Esophagus (tissue), 2 donors: ENCODE data around the gene LGALS7B. TPM values are rescaled to one million over a fixed set of nuclear protein-coding genes. Genes with fewer than 3 reads are reported as not detected.
"Not testable (repeated sequence)": the region's sequence is repeated elsewhere in the genome, so short reads cannot be mapped to it uniquely, and the experiment has no call there.

Experiments
- H3K27ac ChIP-seq, 2 donors: one replicate each; pipeline ENCODE4 v1.5.1; 2013; ENCODE audit warnings: low read depth in 2 of 2, mild to moderate bottlenecking in 2 of 2, inconsistent platforms in 1 of 2, low read length in 1 of 2, moderate library complexity in 1 of 2
- H3K27me3 ChIP-seq, 2 donors: one replicate each; pipeline ENCODE4 v1.6.1; 2013; ENCODE audit warnings: low read length in 2 of 2, control low read depth in 1 of 2, mild to moderate bottlenecking in 1 of 2; ENCODE audit not compliant: insufficient read depth in 2 of 2, control insufficient read depth in 1 of 2
- H3K36me3 ChIP-seq, 2 donors: one replicate each; pipeline ENCODE4 v1.6.1; 2013; ENCODE audit warnings: low read length in 1 of 2; ENCODE audit not compliant: control insufficient read depth in 2 of 2, insufficient read depth in 2 of 2
- H3K4me1 ChIP-seq, 2 donors: one replicate each; pipeline ENCODE4 v1.6.1; 2013; ENCODE audit warnings: low read length in 1 of 2; ENCODE audit not compliant: control insufficient read depth in 2 of 2, insufficient read depth in 2 of 2
- H3K4me3 ChIP-seq, 2 donors: one replicate each; pipeline ENCODE4 v1.5.1; 2013; ENCODE audit warnings: low read length in 2 of 2, mild to moderate bottlenecking in 2 of 2, low read depth in 1 of 2, moderate library complexity in 1 of 2
- H3K9me3 ChIP-seq, 2 donors: one replicate each; pipeline ENCODE4 v1.6.1; 2013; ENCODE audit warnings: mild to moderate bottlenecking in 2 of 2, low read depth in 1 of 2, low read length in 1 of 2, moderate library complexity in 1 of 2; ENCODE audit not compliant: control insufficient read depth in 2 of 2, insufficient read depth in 1 of 2
- WGBS, 2 donors: extraction: QIAGEN DNeasy Blood & Tissue Kit; methylation state at CpG; one replicate each; pipeline ENCODE4 v1.1.7; 2013; 5-methylcytosine and 5-hydroxymethylcytosine counted together
- polyA plus RNA-seq, 2 donors: library from polyadenylated mRNA; stranded (reverse); fragments of 200-250 nt; gene quantifications; one replicate each; pipeline ENCODE4 v1.2.3, GENCODE V29; 2013
- donor health status: healthy with polysubstance abuse.
- donor health status: Bipolar disorder and iron deficiency.

The LGALS7B gene
- polyA plus RNA-seq, 2 donors: 3,260 to 6,105 TPM

DNA sequence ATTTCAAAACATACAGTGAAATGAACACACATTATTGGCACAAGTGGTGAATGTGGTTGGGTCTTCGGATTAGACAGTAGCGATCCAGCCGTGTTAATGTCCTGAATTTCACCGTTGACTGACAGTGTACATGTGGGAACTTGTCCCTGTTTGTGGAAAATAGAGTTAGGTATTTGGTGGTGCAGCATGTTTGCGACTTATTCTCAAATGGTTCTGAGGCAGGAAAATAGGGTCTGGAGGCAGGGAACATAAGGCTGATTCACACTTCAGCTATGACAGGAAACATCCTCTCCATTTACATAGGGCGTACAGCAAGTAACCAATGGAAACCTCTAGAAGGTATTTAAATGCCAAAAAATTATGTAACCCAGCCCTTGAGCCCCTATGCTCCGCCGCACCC lies 4.2 kb downstream of the LGALS7B start:
- WGBS, 2 donors: 46 to 52% methylated on average over 8 of the region's 8 CpGs
- Histone ChIP-seq H3K27me3 (no peaks in the 10 kb centered on the region), H3K4me3 (no peak overlapping the region), H3K36me3 (no peaks in the 10 kb centered on the region), H3K27ac (peak overlapping the region; percentile 91), H3K9me3 (no peaks in the 10 kb centered on the region), H3K4me1 (peaks cover 3 to 9% of the 10 kb centered on the region in 2 donors)

DNA sequence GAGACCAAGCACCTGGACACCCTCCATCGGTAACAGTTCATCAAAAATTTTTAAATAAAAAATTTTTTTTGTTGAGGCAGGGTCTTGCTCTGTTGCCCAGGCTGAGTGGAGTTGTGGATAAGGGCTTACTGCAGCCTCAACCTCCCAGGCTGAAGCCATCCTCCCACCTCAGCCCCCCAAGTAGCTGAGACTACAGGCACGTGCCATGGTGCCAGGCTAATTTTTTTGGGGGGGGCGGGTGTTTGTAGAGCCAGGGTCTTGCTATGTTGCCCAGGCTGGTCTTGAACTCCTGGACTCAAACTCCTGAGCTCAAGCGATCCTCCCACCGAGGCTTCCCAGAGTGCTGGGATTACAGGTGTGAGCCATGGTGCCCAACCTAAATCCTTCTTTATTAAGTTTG lies 4.7 kb downstream of the LGALS7B start:
- 72 to 73% methylated on average over 5 of the region's 5 CpGs for WGBS, 2 donors
- H3K9me3 ChIP-seq: no peaks in the 10 kb centered on the region
- no peaks in the 10 kb centered on the region for H3K27me3 ChIP-seq
- H3K4me3 ChIP-seq: no peak overlapping the region
- H3K36me3 ChIP-seq: no peaks in the 10 kb centered on the region
- H3K27ac ChIP-seq: peak overlapping the region; percentile 36 to 91
- peaks cover 0 to 7% of the 10 kb centered on the region in 2 donors for H3K4me1 ChIP-seq

DNA sequence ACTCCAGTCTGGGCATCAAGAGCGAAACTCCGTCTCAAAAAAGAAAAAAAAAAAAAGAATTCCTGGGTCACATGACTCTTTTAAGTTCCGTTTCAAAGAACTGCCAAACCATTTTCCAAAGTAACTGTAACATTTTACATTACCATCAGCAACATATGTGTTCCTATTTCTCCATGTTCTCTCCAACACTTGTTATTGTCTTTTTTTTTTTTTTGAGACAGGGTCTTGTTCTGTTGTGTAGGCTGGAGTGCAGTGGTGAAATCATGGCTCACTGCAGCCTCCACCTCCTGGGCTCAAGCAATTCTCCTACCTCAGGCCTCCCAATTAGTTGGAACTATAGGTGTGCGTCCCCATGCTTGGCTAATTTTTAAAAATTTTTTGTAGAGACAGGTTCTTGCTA lies 6.5 kb downstream of the LGALS7B start:
- WGBS, 2 donors: 86 to 87% methylated on average over 4 of the region's 4 CpGs

DNA sequence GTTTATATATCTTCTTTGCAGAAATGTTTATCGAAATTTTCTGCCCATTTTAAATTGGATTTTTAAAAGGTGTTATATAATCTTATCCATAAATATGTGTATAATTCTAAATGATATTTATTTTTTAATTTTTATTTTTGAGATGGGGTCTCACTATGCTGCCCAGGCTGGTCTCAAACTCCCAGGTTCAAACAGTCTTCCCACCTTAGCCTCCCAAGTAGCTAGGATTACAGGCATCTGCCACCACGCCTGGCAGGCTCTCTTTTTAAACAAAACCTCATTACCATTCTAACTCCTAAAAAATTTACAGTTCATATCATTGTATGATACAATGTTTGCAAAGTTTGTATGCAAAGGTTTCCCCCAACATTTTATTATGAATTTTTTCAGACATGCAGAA lies 7.2 kb downstream of the LGALS7B start:
- H3K27ac ChIP-seq: no peak overlapping the region
- no peaks in the 10 kb centered on the region for H3K27me3 ChIP-seq
- H3K4me1 ChIP-seq: peaks cover 0 to 9% of the 10 kb centered on the region in 2 donors
- no peaks in the 10 kb centered on the region for H3K36me3 ChIP-seq
- H3K9me3 ChIP-seq: no peaks in the 10 kb centered on the region
- 75 to 76% methylated on average over 2 of the region's 2 CpGs for WGBS, 2 donors
- H3K4me3 ChIP-seq: no peak overlapping the region

More for the DNA sequence above, 6.5 kb downstream of the LGALS7B start:
- Histone ChIP-seq H3K36me3 (no peaks in the 10 kb centered on the region), H3K9me3 (no peaks in the 10 kb centered on the region), H3K27ac (no peak overlapping the region), H3K4me3 (no peak overlapping the region), H3K27me3 (no peaks in the 10 kb centered on the region), H3K4me1 (peaks cover 0 to 9% of the 10 kb centered on the region in 2 donors)

DNA sequence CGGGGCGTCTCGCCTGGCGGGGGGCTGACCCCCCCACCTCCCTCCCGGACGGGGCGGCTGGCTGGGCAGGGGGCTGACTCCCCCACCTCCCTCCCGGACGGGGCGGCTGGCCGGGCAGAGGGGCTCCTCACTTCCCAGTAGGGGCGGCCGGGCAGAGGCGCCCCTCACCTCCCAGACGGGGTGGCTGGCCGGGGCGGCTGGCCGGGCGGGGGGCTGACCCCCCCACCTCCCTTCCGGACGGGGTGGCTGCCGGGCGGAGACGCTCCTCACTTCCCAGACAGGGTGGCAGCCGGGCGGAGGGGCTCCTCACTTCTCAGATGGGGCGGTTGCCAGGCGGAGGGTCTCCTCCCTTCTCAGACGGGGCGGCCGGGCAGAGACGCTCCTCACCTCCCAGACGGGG lies 8.8 kb downstream of the LGALS7B start:
- not testable (repeated sequence) for H3K27me3 ChIP-seq, H3K36me3 ChIP-seq, H3K4me1 ChIP-seq, H3K27ac ChIP-seq, H3K4me3 ChIP-seq, H3K9me3 ChIP-seq
- WGBS, 2 donors: 65 to 84% methylated on average over 6 to 31 of the region's 33 CpGs

DNA sequence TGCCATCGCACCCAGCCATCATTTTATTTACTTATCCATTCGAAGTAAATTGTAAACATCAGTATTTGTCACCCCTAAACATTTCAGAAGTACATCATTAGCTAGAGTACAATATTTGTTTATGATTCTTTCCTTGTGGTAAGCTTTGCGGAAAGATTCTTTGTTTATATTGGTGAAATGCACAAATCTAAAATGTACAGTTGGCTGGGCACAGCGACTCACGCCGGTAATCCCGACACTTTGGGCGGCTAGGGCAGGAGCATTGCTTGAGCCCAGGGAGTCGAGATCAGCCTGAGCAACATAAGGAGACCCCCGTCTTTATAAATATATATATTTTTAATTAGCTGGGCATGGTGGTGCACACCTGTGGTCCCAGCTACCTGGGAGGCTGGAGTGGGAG lies 10.1 kb downstream of the LGALS7B start:
- WGBS, 2 donors: 56 to 69% methylated on average over 10 of the region's 10 CpGs
- H3K4me3 ChIP-seq: no peak overlapping the region
- peaks cover 0 to 2% of the 10 kb centered on the region in 2 donors for H3K4me1 ChIP-seq
- no peaks in the 10 kb centered on the region for H3K27me3 ChIP-seq
- no peaks in the 10 kb centered on the region for H3K9me3 ChIP-seq
- peak overlapping the region; percentile 70 to 81 for H3K27ac ChIP-seq
- no peaks in the 10 kb centered on the region for H3K36me3 ChIP-seq

DNA sequence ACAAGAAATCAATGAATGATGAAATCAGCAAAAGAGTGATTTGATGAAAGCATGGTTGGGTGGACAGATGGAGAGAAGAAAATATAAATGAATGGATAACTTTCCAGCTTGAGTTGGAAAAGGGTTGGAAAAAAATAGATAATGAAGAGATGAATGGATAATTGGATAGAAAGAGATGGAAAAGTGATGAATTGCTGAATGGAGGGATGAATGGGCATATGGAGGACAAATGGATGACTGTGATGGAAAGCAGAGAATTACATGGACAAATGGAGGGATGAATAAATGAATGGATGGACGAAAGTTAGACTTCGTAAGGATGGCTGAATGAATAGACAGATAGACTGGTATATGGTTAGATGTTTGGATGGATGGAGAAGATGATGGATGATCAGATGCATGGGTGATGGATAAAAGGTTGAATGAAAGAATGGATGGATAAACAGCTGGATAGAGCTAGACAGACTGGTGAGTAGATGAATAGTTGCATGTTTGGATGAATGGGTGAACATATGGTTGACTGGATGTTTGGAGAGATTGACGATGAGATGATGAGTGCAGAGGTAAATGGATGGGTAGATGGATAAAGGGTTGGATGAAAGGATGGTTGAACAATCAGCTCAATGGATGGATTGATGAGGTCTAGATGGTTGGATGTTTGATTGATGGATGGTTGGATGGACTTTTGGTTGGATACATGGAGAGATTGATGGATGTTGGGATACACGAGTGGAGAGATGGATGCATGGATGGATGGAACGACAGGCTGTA lies 11.8 kb downstream of the LGALS7B start:
- 92 to 96% methylated on average over 5 of the region's 5 CpGs for WGBS, 2 donors

DNA sequence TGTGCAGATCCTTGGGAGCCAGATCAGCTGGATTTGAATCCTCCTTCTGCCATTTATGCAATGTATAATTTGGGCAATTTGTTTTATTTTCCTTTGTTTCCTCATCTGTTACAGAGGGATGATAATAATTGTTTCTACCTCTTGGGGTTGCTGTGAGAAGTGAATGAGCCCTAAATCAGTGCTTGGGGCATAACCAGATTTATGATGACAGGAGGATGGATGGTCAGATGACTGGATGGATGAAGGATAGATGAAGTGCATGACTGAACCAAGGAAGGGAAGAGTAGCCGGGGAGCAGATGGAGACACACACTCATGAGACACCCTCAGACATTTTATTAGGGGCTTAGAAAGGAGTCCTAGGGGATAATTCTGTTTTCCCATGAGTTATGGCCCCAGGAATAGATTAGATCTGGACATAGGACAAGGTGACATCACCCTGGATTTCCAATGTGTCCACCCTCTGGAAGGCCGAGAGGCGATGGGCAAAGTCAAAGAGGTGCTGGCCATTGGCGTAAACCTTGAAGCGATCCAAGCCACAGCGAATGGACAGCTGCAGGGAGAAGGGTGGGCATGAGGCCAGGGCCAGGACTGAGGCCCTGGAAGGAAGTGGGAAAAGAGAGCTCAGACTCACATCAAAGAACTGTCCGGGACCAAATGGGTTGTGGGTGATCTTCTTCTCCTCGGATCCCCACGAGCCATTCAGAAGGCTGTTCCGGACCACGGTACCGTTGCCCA lies 12.5 kb downstream of the LGALS7B start:
- peak overlapping the region in 1 of 2 donors; percentile 42 for H3K27ac ChIP-seq
- WGBS, 2 donors: 94 to 95% methylated on average over 12 of the region's 12 CpGs
- H3K27me3 ChIP-seq: no peaks in the 10 kb centered on the region
- no peaks in the 10 kb centered on the region for H3K36me3 ChIP-seq
- no peak overlapping the region for H3K4me3 ChIP-seq
- no peaks in the 10 kb centered on the region for H3K9me3 ChIP-seq
- peaks cover 2 to 8% of the 10 kb centered on the region in 2 donors for H3K4me1 ChIP-seq

More for the DNA sequence above, 11.8 kb downstream of the LGALS7B start:
- Histone ChIP-seq H3K36me3 (no peaks in the 10 kb centered on the region), H3K27ac (no peak overlapping the region), H3K4me3 (no peak overlapping the region), H3K9me3 (no peaks in the 10 kb centered on the region), H3K27me3 (no peaks in the 10 kb centered on the region), H3K4me1 (peaks cover 2 to 6% of the 10 kb centered on the region in 2 donors)

DNA sequence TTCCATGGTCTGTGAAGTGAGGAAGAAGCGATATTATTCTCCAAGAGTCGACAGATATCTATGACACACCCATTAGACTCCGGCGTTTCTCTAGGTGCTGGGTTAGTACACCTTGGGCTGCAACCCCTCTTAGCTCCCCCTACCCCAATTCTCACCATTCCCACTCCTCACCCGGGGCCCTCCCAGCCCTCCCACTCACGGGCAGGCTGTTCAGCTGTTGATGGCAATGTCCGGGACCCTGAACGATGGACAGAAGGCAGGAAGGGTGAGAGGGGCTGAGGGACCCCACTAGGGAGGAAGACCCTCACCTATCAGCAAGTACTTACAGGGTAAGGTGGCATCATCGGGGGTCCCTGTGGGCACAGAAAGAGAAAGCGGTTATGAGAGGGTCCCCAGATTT lies 14.5 kb downstream of the LGALS7B start:
- 83 to 90% methylated on average over 10 of the region's 10 CpGs for WGBS, 2 donors
- Histone ChIP-seq H3K4me3 (no peak overlapping the region), H3K27ac (no peak overlapping the region), H3K4me1 (peaks cover 2 to 8% of the 10 kb centered on the region in 2 donors), H3K9me3 (no peaks in the 10 kb centered on the region), H3K27me3 (no peaks in the 10 kb centered on the region), H3K36me3 (no peaks in the 10 kb centered on the region)
